Choroid plexus epithelial cell (primary cell): ENCODE data around the gene FAM217B.

Experiments used
- DNase-seq: peaks from one replicate; pipeline ENCODE4 v3.0.0-alpha.2; 2010; ENCODE audit warnings: low read depth
- H3K4me3 ChIP-seq: 2 replicates; pipeline ENCODE4 v1.5.1; 2011; ENCODE audit warnings: low read depth, mild to moderate bottlenecking, control low read depth, low read length, moderate library complexity
- CTCF ChIP-seq: conservative IDR thresholded peaks from 2 replicates; pipeline ENCODE4 v1.5.1; 2011; ENCODE audit warnings: low read depth, mild to moderate bottlenecking, control low read depth, inconsistent platforms, low read length, moderate library complexity

Gene FAM217B

GRCh38 chr20:59938221-59938620 is 2.0 kb upstream of the FAM217B start:
- DNase-seq: peak; percentile 10
- no peak overlapping the region for H3K4me3 ChIP-seq
- no peak for TF ChIP-seq CTCF

GRCh38 chr20:59938696-59939051 is 1.5 kb upstream of the FAM217B start:
- DNase-seq: peak; percentile 5
- TF ChIP-seq CTCF: no peak
- H3K4me3 ChIP-seq: no peak overlapping the region

- no peak for TF ChIP-seq CTCF
- peak; percentile 23 for DNase-seq
- H3K4me3 ChIP-seq: peak overlapping the region; percentile 80
These were observed 924 bp upstream of the FAM217B start for GRCh38 chr20:59939052-59939878.

GRCh38 chr20:59939879-59940128 is 385 bp upstream of the FAM217B start:
- DNase-seq: no peak
- peak overlapping the region; percentile 80 for H3K4me3 ChIP-seq
- no peak for TF ChIP-seq CTCF

- TF ChIP-seq CTCF: no peak
- DNase-seq: no peak
- H3K4me3 ChIP-seq: peak overlapping the region; percentile 80
These were observed 736 bp downstream of the FAM217B start for GRCh38 chr20:59940956-59941294.

GRCh38 chr20:59942245-59942644 is 2.1 kb downstream of the FAM217B start:
- no peak overlapping the region for H3K4me3 ChIP-seq
- DNase-seq: no peak
- TF ChIP-seq CTCF: no peak

GRCh38 chr20:59944726-59945125 is 4.5 kb downstream of the FAM217B start:
- DNase-seq: no peak
- H3K4me3 ChIP-seq: no peak overlapping the region
- no peak for TF ChIP-seq CTCF
